OCI-LY3 (cell line): ENCODE results near the gene MEI4.

Experiments
- EZH2phosphoT487 ChIP-seq: fragments of 200-600 bp; shearing (Covaris generic); IDR thresholded peaks from 2 replicates; pipeline ENCODE4 v1.6.1; 2018; ENCODE audit warnings: antibody characterized with exemption, mixed run types, low read depth
- TF ChIP-seq, protein P1 (sequence below): fragments of 200-600, 300-600 bp; sonication (generic); IDR thresholded peaks from 2 replicates; pipeline ENCODE4 v1.5.1; 2014; ENCODE audit warnings: antibody characterized with exemption, low read length, low read depth

DNA sequence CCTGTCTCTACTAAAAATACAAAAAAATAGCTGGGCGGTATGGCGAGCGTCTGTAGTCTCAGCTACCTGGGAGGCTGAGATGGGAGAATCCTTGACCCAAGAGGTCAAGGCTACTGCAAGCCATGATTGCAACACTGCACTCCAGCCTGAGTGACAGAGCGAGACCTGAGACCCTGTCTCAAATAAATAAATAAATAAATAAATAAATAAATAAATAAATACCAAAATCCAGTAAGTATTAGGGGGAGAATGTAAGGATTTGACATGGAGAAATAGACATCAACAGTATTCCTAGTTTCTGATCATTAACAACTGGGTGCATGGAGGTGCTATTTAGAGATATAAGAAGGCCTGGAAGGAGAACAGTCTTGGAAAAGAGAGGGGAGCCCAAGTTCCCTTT, 125.7 kb downstream of the MEI4 start:
- TF ChIP-seq, protein P1, sequence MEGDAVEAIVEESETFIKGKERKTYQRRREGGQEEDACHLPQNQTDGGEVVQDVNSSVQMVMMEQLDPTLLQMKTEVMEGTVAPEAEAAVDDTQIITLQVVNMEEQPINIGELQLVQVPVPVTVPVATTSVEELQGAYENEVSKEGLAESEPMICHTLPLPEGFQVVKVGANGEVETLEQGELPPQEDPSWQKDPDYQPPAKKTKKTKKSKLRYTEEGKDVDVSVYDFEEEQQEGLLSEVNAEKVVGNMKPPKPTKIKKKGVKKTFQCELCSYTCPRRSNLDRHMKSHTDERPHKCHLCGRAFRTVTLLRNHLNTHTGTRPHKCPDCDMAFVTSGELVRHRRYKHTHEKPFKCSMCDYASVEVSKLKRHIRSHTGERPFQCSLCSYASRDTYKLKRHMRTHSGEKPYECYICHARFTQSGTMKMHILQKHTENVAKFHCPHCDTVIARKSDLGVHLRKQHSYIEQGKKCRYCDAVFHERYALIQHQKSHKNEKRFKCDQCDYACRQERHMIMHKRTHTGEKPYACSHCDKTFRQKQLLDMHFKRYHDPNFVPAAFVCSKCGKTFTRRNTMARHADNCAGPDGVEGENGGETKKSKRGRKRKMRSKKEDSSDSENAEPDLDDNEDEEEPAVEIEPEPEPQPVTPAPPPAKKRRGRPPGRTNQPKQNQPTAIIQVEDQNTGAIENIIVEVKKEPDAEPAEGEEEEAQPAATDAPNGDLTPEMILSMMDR, result no peak
- no peak for TF ChIP-seq EZH2phosphoT487
